ENCODE results near the gene EPHA1.

Gene EPHA1

GRCh38 chr7:143361552-143362130 is 47.0 kb downstream of the EPHA1 start:
- H3K9me3 ChIP-seq (ENCODE audit: severe bottlenecking): no peaks in the 10 kb centered on the region
- TF ChIP-seq CTCF (IDR thresholded peaks at IDR 0.05; ENCODE audit: low read depth, low read length): no peak
- peaks cover 15% of the 10 kb centered on the region for H3K27me3 ChIP-seq (ENCODE audit: insufficient read depth, low read depth, severe bottlenecking)
- peak overlapping the region; percentile 59 for H3K4me3 ChIP-seq (ENCODE audit: low read depth, low read length)
- no peak for DNase-seq
- no peak overlapping the region for H3K27ac ChIP-seq
- H3K36me3 ChIP-seq: no peaks in the 10 kb centered on the region

- Histone ChIP-seq H3K4me3 (ENCODE audit: low read depth, low read length) (no peak overlapping the region), H3K9me3 (ENCODE audit: severe bottlenecking) (no peaks in the 10 kb centered on the region), H3K27ac (no peak overlapping the region), H3K36me3 (no peaks in the 10 kb centered on the region), H3K27me3 (ENCODE audit: insufficient read depth, low read depth, severe bottlenecking) (peaks cover 15% of the 10 kb centered on the region)
- DNase-seq: no peak
- TF ChIP-seq CTCF (IDR thresholded peaks at IDR 0.05; ENCODE audit: low read depth, low read length): no peak
Observed at GRCh38 chr7:143360788-143361551, 47.7 kb downstream of the EPHA1 start.

- H3K27ac ChIP-seq: no peak overlapping the region
- H3K4me3 ChIP-seq (ENCODE audit: low read depth, low read length): no peak overlapping the region
- no peaks in the 10 kb centered on the region for H3K9me3 ChIP-seq (ENCODE audit: severe bottlenecking)
- no peak for TF ChIP-seq CTCF (IDR thresholded peaks at IDR 0.05; ENCODE audit: low read depth, low read length)
- peaks cover 15% of the 10 kb centered on the region for H3K27me3 ChIP-seq (ENCODE audit: insufficient read depth, low read depth, severe bottlenecking)
- no peak for DNase-seq
- no peaks in the 10 kb centered on the region for H3K36me3 ChIP-seq
Observed at GRCh38 chr7:143359771-143360353, 48.8 kb downstream of the EPHA1 start.

- no peak for TF ChIP-seq CTCF (IDR thresholded peaks at IDR 0.05; ENCODE audit: low read depth, low read length)
- H3K9me3 ChIP-seq (ENCODE audit: severe bottlenecking): no peaks in the 10 kb centered on the region
- no peak for DNase-seq
- H3K27ac ChIP-seq: no peak overlapping the region
- no peak overlapping the region for H3K4me3 ChIP-seq (ENCODE audit: low read depth, low read length)
- H3K36me3 ChIP-seq: no peaks in the 10 kb centered on the region
- H3K27me3 ChIP-seq (ENCODE audit: insufficient read depth, low read depth, severe bottlenecking): peaks cover 13% of the 10 kb centered on the region
Observed at GRCh38 chr7:143358626-143359025, 50.0 kb downstream of the EPHA1 start.

- H3K36me3 ChIP-seq: no peaks in the 10 kb centered on the region
- H3K4me3 ChIP-seq (ENCODE audit: low read depth, low read length): no peak overlapping the region
- no peak for TF ChIP-seq CTCF (IDR thresholded peaks at IDR 0.05; ENCODE audit: low read depth, low read length)
- no peak for DNase-seq
- H3K27me3 ChIP-seq (ENCODE audit: insufficient read depth, low read depth, severe bottlenecking): peaks cover 4% of the 10 kb centered on the region
- H3K9me3 ChIP-seq (ENCODE audit: severe bottlenecking): no peaks in the 10 kb centered on the region
- H3K27ac ChIP-seq: no peak overlapping the region
Observed at GRCh38 chr7:143356414-143357050, 52.1 kb downstream of the EPHA1 start.
